ENCODE data around the gene ENPP6. TPM values are rescaled to one million over a fixed set of nuclear protein-coding genes. Genes with fewer than 3 reads are reported as not detected.

ENPP6 gene
- polyA plus RNA-seq, 1 experiment, result not detected

DNA sequence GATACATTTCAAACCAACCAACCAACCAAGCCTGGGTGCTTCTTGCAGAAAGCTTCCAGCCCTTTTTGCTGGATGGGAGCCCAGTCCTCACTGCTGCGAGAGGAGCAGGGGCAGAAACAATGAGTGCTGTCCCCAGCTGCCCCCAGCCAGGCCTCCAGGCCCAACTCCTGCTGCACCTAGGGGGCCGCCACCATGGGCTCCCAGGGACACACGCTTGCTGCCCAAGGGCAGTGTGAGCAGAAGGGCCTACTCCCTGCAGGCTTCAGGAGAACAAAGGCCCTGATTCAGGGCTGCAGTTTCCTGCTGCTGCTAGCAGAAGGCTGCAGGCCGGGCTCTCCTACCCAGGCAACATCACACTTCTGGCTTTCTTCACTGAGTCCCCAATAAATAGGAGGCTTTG lies 37.7 kb upstream of the ENPP6 start:
- ChIA-PET CTCF (interaction anchor here (1.1 kb wide), 1 partner anchor 8 kb away, joined by 5 read pairs; no protein-coding TSS in a partner anchor), POLR2A (no interaction called here)
- Histone ChIP-seq H3K4me3 (ENCODE audit: low read depth, low read length) (no peak overlapping the region), H3K36me3 (ENCODE audit: control insufficient read depth, insufficient read depth, low read length) (no peaks in the 10 kb centered on the region), H3K27me3 (ENCODE audit: control insufficient read depth, insufficient read depth, low read length) (no peaks in the 10 kb centered on the region; the same call in 1 of the 2 replicates)
- TF ChIP-seq, protein P1, sequence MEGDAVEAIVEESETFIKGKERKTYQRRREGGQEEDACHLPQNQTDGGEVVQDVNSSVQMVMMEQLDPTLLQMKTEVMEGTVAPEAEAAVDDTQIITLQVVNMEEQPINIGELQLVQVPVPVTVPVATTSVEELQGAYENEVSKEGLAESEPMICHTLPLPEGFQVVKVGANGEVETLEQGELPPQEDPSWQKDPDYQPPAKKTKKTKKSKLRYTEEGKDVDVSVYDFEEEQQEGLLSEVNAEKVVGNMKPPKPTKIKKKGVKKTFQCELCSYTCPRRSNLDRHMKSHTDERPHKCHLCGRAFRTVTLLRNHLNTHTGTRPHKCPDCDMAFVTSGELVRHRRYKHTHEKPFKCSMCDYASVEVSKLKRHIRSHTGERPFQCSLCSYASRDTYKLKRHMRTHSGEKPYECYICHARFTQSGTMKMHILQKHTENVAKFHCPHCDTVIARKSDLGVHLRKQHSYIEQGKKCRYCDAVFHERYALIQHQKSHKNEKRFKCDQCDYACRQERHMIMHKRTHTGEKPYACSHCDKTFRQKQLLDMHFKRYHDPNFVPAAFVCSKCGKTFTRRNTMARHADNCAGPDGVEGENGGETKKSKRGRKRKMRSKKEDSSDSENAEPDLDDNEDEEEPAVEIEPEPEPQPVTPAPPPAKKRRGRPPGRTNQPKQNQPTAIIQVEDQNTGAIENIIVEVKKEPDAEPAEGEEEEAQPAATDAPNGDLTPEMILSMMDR (IDR thresholded peaks at IDR 0.05; ENCODE audit: insufficient read depth, low read depth, low read length), result no peak
- no peak for DNase-seq (ENCODE audit: low read depth)

DNA sequence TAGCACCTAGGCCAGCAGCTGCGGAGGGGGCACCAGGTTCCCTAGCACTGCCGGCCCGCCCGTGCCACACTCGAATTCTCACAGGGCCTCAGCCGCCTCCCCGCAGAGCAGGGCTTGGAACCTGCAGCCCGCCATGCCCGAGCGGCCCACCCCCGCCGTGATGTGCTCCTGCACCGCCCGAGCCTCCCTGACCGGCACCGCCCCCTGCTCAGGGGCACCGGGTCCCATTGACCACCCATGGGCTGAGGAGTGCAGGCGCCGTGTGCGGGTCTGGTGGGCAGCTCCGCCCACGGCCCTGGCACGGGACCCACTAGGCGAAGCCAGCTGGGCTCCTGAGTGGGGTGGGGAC lies 35.4 kb upstream of the ENPP6 start:
- Histone ChIP-seq H3K36me3 (ENCODE audit: control insufficient read depth, insufficient read depth, low read length) (no peaks in the 10 kb centered on the region), H3K4me3 (ENCODE audit: low read depth, low read length) (no peak overlapping the region), H3K27me3 (ENCODE audit: control insufficient read depth, insufficient read depth, low read length) (no peaks in the 10 kb centered on the region)
- POLR2A ChIA-PET, result no interaction called here
- no peak for DNase-seq (ENCODE audit: low read depth)
- CTCF ChIA-PET, result interaction anchor here (0.8 to 4.2 kb wide), 3 partner anchors 10 to 562 kb away, joined by 3 to 39 read pairs (median 4); no protein-coding TSS in a partner anchor
- TF ChIP-seq, protein P1 (IDR thresholded peaks at IDR 0.05; ENCODE audit: insufficient read depth, low read depth, low read length), result no peak

DNA sequence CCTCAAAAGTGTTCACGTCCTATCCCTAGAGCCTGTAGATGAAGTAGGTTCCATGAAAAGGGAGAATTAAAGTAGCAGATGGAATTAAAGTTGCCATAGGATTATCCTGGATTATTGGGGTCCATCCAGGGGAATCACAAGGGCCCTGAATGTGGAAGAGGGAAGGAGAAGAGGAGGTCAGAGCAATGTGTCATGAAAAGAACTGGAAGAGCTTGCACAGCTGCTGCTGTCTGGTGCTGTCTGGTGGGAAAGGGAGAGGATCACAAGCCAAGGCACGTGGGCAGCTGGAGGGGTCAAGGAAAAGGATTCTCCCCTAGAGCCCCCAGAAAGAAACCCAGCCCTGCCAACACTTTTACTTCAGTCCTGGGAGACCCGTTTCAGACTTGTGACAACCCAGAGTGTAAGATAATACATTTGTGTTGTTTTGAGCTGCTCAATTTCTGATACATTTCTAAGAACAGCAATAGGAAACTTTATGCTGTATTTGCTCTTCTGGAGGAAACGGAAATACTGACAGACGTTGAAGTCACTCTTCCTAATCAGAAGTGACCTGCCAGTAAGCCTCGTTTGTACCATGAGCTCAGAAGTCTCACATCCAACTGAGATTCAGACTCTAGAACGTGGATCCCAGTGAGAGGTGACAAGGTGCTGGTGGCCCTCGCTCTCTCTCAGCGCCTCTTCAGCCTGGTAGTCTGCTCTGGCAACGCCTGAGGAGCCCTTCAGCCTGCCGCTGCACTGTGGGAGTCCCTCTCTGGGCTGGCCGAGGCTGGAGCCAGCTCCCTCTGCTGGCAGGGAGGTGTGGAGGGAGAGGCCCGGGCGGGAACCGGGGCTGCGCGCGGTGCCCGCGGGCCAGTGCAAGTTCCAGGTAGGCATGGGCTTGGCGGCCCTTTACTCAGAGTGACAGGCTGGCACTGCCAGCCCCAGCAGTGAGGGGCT lies 34.7 kb upstream of the ENPP6 start:
- POLR2A ChIA-PET, result no interaction called here
- DNase-seq (ENCODE audit: low read depth), result no peak
- Histone ChIP-seq H3K27me3 (ENCODE audit: control insufficient read depth, insufficient read depth, low read length) (no peaks in the 10 kb centered on the region), H3K36me3 (ENCODE audit: control insufficient read depth, insufficient read depth, low read length) (no peaks in the 10 kb centered on the region), H3K4me3 (ENCODE audit: low read depth, low read length) (no peak overlapping the region)
- CTCF ChIA-PET, result interaction anchor here (0.8 to 4.2 kb wide), 5 partner anchors 10 to 562 kb away, joined by 3 to 39 read pairs (median 4); no protein-coding TSS in a partner anchor
- TF ChIP-seq, protein P1 (IDR thresholded peaks at IDR 0.05; ENCODE audit: insufficient read depth, low read depth, low read length), result no peak

DNA sequence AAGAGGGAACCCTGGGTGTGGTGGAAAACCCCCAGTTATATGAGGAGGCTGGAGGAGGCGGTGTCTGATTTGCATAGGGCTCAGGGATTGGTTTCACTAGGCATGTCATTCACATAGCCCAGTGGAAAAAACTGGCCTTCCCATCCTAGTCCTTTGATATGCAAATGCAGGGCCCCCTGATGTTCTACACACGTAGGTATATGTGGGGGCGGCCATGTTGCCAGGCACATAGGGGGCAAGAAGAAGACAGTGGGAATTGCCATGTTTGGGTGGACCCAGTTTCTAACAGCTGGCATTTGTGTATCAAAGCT lies 34.0 kb upstream of the ENPP6 start:
- no peaks in the 10 kb centered on the region for H3K27me3 ChIP-seq (ENCODE audit: control insufficient read depth, insufficient read depth, low read length)
- DNase-seq (ENCODE audit: low read depth), result no peak
- TF ChIP-seq, protein P1 (IDR thresholded peaks at IDR 0.05; ENCODE audit: insufficient read depth, low read depth, low read length), result no peak
- ChIA-PET POLR2A (no interaction called here), CTCF (interaction anchor here (0.7 to 4.2 kb wide), 6 partner anchors 10 to 632 kb away, joined by 3 to 39 read pairs (median 4); no protein-coding TSS in a partner anchor)
- no peak overlapping the region for H3K4me3 ChIP-seq (ENCODE audit: low read depth, low read length)
- H3K36me3 ChIP-seq (ENCODE audit: control insufficient read depth, insufficient read depth, low read length), result no peaks in the 10 kb centered on the region

- CTCF ChIA-PET, result interaction anchor here (0.5 to 4.2 kb wide), 11 partner anchors 9 to 633 kb away, joined by 3 to 39 read pairs (median 3); no protein-coding TSS in a partner anchor
- DNase-seq (ENCODE audit: low read depth), result no peak
- no peak overlapping the region for H3K4me3 ChIP-seq (ENCODE audit: low read depth, low read length)
- H3K27me3 ChIP-seq (ENCODE audit: control insufficient read depth, insufficient read depth, low read length), result no peaks in the 10 kb centered on the region
- TF ChIP-seq, protein P1 (IDR thresholded peaks at IDR 0.05; ENCODE audit: insufficient read depth, low read depth, low read length), result peak; percentile 59
- POLR2A ChIA-PET, result no interaction called here
- H3K36me3 ChIP-seq (ENCODE audit: control insufficient read depth, insufficient read depth, low read length), result no peaks in the 10 kb centered on the region
Observed at GRCh38 chr4:184250795-184251669, 33.4 kb upstream of the ENPP6 start.
